Esophagus muscularis mucosa (tissue), 4 donors: Measurements from ENCODE around the gene TENM4.

Experiments
- CTCF ChIP-seq, 3 experiments: fragments of 200-600 bp in 2 of 3; fragments of 450-650 bp in 1 of 3; sonication (generic) in 2 of 3; IDR thresholded peaks; one replicate each; pipeline ENCODE4 v1.5.1; 2017 to 2019; ENCODE audit warnings: antibody characterized with exemption in 3 of 3, mild to moderate bottlenecking in 2 of 3, moderate library complexity in 1 of 3
- EP300 ChIP-seq: sonication (generic); formaldehyde crosslinking; IDR thresholded peaks from one replicate; pipeline ENCODE4 v1.6.1; 2017; ENCODE audit warnings: antibody characterized with exemption
- POLR2A ChIP-seq: fragments of 450-650 bp; IDR thresholded peaks from one replicate; pipeline ENCODE4 v1.6.1; 2017; ENCODE audit warnings: antibody characterized with exemption, moderate library complexity, mild to moderate bottlenecking, low read depth
- POLR2AphosphoS5 ChIP-seq, 2 donors: sonication (generic); formaldehyde crosslinking; IDR thresholded peaks; one replicate each; pipeline ENCODE4 v1.6.1; 2017; ENCODE audit warnings: antibody characterized with exemption in 2 of 2

GRCh38 chr11:78898266-78898775, 542.5 kb downstream of the TENM4 start:
- TF ChIP-seq CTCF (IDR thresholded peaks at IDR 0.05) (no peak), POLR2A (no peak), POLR2AphosphoS5 (IDR thresholded peaks at IDR 0.05) (no peak), EP300 (no peak)
